Keratinocyte (primary cell): Measurements from ENCODE around the gene UBE2D2.

ENCODE experiments used
- EZH2 ChIP-seq: IDR thresholded peaks from one replicate; pipeline ENCODE4 v1.6.1; 2012; ENCODE audit warnings: inconsistent platforms, mild to moderate bottlenecking, low read length, moderate library complexity
- TF ChIP-seq, protein P1 (sequence below), 3 experiments: IDR thresholded peaks in 1 of 3; conservative IDR thresholded peaks in 1 of 3; optimal IDR thresholded peaks in 1 of 3; 2 replicates in 2 of 3; 3 replicates in 1 of 3; pipeline versions ENCODE3 to v1.5.1; 2011; ENCODE audit warnings: low read length in 3 of 3, mild to moderate bottlenecking in 3 of 3, moderate library complexity in 2 of 3, control low read depth in 1 of 3, inconsistent platforms in 1 of 3; ENCODE audit not compliant: insufficient read depth in 2 of 3; ENCODE audit errors: extremely low read depth in 1 of 3

DNA sequence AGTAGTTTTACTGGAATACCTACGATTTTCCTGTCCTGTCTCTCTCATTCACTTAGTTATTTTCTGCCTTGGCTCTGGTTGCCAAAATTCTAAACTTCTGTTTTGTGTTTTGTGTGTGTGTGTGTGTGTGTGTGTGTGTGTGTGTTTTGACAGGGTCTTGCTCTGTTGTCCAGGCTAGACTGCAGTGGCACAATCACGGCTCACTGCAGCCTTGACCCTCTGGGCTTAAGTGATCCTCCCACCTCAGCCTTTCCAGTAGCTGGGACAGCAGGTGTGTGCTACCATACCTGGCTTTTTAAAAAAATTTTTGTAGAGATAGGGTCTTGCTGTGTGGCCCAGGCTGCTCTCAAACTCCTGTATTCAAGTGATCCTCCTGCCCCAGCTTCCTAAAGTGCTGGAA is 17.2 kb downstream of the UBE2D2 start:
- no peak for TF ChIP-seq EZH2
- TF ChIP-seq, protein P1, sequence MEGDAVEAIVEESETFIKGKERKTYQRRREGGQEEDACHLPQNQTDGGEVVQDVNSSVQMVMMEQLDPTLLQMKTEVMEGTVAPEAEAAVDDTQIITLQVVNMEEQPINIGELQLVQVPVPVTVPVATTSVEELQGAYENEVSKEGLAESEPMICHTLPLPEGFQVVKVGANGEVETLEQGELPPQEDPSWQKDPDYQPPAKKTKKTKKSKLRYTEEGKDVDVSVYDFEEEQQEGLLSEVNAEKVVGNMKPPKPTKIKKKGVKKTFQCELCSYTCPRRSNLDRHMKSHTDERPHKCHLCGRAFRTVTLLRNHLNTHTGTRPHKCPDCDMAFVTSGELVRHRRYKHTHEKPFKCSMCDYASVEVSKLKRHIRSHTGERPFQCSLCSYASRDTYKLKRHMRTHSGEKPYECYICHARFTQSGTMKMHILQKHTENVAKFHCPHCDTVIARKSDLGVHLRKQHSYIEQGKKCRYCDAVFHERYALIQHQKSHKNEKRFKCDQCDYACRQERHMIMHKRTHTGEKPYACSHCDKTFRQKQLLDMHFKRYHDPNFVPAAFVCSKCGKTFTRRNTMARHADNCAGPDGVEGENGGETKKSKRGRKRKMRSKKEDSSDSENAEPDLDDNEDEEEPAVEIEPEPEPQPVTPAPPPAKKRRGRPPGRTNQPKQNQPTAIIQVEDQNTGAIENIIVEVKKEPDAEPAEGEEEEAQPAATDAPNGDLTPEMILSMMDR (optimal IDR thresholded peaks at IDR 0.05 in 1 of 3, IDR thresholded peaks at IDR 0.05 in 1 of 3, conservative IDR thresholded peaks at IDR 0.05 in 1 of 3; ENCODE audit: extremely low read depth in 1 of 3, insufficient read depth in 2 of 3, low read length in 3 of 3) = no peak
